HG03159 (cell line): ENCODE results near the gene ERCC3.

Experiments used
- ATAC-seq: cut with Tn5 transposase; IDR thresholded peaks from one replicate; pipeline ENCODE4 v1.9.1; 2021; ENCODE audit warnings: mild to moderate bottlenecking, moderate library complexity; ENCODE audit not compliant: unreplicated experiment

ERCC3 gene

DNA sequence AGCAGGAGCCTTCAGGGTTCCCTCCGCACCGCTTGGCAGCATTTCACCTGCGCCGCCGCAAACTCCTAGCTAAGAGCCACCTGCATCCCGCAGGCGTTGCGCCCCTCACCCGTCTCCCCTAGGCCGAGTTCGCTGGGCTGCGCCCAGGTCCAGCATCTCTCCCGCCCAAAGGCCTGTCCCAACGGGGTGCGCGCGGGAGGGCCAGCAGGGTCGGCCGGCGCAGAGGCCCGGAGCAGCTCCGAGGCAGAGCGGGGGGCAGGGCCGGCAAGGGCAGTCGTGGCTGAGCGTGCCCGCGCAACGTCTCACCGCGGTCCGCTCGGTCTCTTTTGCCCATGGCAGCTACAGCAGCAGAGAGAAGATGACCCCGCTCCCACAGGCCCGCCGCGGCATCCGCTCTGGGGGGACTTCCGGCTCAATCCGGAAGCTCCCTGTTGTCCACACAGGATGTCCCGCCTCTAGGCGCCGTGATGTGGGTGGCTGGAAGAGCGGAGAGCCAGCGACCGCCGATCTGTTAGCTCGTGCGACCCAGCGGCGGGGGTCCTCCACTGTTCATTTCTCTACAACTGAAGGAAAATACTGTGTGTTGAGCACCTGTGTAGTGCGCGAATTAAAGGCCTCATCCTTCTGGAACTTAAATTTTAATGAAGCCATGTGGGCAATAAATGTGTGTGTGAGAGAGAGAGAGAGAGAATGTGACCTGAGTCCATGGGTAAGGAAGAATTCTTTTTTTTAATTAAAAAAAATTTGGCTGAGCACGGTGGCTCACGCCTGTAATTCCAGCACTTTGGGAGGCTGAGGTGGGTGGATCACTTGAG lies at the start of gene ERCC3:
Gene ERCC3 (minus strand): TSS at position 397 of the 815 bp plus-strand sequence. CDS start 63 bp downstream, at position 334.
- ATAC-seq = peak; percentile 99

DNA sequence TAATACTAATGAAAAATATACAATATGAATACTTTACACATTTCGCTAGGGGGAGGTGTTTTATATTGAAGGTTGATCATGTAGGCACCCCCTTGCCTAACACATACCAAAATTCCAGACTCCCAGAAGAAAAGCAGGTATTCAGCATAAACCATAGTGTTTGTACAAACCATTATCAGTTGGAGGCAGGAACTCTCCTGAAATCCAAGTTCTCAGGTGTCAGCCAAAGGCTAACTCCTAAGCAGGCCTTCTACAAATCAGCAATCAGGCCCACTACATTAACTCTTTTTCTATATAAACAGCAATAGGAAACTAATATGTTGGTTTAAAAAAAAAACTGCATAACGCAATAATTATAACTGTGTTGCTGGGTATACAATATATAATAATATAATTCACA lies 49.3 kb upstream of the ERCC3 start:
- no peak for ATAC-seq

DNA sequence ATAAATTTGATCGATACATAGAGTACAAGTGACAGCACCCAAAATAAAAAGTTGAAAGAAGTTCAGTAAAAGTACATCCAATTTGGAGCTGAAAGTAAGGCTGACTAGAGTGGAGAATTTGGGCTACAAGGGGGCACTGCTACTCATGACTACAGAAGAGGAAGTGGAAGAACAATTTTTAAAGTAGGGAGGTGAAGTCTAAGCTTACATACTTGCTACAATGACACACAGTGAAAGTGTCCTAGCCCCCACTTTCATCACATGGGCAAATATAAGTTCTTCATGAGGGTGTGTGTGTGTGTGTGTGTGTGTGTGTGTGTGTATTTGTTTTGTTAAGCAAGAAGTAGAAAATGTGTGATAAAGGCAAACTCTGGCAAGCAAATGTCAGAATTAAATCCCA lies 48.2 kb upstream of the ERCC3 start:
- ATAC-seq = no peak

DNA sequence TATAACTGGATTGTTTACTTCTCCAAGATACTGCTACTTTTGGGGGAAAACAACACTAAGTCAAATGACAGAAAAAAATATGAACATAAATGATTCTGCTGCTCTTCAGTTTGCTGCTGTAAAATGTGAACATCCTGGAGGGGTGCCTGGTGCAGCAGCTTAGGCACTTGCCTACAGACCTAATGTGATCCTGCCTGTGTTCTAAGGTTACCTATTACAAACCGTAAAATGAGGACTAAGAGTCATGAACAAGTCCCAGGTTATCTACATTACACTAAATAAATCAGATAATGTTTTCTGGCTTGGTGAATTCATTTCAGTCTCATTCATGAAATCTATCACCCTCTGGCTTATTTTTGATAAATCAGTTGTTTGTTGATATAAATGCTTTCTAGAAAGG lies 38.4 kb upstream of the ERCC3 start:
- ATAC-seq = no peak

DNA sequence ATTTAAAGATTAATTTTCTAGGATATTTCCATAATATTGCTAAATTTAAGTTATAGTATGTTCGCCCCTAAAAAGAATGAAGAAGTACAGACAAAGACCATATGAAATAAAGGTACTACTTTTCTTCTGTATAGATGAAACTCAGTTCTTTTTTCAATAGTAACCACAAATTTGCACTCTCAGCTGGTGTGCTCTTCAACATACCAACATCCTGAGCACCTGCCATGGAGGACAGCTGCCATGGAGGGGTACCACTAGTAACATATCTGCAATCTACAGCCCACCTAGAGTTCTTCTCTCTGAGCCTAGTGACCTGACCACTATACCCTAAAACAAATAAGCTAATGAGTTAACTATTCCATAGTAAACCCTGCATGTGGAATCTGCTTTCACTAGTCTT lies 36.8 kb upstream of the ERCC3 start:
- ATAC-seq = peak; percentile 63

- no peak for ATAC-seq
Measured at GRCh38 chr2:127326289-127326945, 32.5 kb upstream of the ERCC3 start.

- no peak for ATAC-seq
Measured at GRCh38 chr2:127324635-127325034, 30.7 kb upstream of the ERCC3 start.

- ATAC-seq = no peak
Measured at GRCh38 chr2:127321303-127321702, 27.4 kb upstream of the ERCC3 start.

DNA sequence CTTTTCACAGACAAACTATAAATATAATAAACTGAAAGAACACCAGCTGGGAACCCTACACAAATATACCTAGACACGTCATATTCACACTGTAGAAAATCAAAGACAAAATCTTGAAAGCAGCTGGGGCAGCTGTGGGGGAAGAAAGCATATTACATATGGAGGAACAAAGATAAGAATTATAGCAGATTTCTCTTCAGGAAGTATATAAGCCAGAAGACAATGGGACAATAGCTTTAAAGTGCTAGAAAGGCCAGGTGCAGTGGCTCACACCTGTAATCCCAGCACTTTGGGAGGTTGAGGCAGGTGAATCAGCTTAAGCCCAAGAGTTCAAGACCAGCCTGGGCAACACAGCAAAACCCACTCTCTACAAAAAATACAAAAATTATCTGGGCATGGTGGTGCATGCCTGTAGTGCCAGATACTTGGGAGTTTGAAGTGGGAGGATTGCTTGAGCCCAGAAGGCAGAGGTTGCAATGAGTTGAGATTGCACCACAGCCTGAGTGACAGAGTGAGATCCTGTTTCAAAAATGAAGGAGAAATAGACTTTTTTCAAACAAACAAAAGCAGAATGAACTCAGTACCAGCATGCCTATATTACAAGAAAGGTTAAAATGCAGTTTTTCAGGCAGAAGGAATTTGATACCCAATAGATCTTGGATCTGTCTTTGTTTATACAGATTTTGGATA lies 26.8 kb upstream of the ERCC3 start:
- no peak for ATAC-seq

DNA sequence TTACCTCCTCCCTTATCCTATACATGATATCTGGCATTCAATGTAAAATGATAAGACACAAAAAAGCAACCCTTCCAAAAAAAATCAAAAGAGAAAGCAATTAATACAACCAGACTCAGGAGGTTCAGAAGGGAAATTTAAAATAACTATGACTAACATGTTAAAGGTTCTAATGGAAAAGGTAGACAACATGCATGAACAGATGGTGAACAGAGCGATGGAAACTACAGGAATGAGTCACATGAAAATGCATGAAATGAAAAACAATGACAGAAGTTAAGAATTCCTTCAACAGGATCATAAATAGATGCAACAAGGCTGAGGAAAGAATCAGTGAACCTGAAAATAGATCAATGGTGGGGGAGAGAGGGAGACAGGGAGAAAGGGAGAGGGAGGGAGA lies 26.1 kb upstream of the ERCC3 start:
- ATAC-seq = no peak

DNA sequence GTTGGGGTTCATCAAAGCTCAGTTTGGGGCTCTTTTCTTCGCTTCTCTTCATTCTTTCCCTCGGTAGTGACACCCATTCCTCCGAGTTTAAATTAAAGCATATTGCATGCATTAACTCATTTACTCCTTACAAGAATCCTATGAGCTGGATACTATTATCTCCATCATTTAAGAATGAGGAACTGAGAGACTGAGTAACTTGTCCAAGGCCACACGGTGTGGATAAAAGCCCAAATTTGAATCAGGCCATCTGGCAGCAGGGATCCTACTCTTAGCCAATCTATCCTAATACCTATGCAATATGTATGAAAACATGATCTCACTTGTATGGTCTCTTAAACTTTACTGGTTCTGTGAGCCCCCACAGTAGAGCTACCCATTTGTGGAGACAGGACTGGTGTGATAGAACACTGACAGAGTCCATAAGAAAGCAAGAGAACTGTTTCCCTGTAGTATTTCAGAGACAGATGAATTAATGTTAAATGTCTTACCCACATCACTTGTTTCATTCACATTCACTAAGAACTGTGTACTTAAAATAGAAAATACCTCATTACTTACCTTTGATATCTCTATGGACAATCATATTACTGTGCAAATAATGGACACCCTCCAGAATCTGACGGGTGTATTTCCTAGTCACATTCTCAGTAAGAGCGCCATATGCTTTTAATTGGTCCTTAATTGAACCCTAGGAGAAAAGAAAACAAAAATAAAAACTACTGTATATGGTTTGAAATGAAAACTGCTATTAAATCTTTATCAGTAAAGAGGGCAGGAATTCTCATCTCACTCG lies 20.4 kb upstream of the ERCC3 start:
- no peak for ATAC-seq

- peak; percentile 99 for ATAC-seq
Measured at GRCh38 chr2:127313406-127313805, 19.5 kb upstream of the ERCC3 start.

DNA sequence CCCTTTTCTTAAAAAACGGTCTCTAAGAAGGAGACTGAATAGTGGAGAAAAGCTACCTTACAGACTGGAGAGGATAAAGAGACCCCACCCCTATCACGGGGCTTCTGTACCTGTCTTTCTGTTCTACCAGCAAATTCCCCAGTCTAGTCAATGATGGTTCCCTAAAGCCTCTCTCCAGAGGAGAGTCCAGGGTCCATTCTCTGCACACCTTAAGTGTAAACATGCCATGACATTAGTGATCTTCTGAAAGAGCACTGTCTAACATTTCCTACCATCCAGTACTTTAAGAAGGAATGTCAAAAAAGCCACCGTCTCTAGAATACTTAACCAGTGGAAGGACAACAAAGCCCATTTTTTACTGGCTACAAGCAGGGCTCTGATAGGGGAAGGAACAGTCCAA lies 17.0 kb upstream of the ERCC3 start:
- ATAC-seq = no peak

DNA sequence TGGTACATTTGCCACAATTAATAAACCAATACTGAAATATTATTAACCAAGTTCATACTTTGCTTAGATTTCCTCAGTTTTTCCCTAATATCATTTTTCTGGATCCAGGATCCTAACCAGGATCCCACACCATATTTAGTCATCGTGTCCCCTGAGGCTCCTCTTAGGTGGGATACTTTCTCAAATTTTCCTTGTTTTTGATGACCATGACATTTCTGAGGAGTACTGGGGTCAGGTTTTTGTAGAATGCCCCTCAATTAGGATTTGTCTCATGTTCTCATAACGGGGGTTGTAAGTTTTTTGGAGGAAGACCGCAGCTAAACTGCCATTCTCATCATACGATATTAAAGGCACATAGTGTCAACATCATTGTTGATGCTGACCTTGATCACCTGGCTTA lies 15.5 kb upstream of the ERCC3 start:
- ATAC-seq = no peak

- no peak for ATAC-seq
Measured at GRCh38 chr2:127308586-127309138, 14.7 kb upstream of the ERCC3 start.

DNA sequence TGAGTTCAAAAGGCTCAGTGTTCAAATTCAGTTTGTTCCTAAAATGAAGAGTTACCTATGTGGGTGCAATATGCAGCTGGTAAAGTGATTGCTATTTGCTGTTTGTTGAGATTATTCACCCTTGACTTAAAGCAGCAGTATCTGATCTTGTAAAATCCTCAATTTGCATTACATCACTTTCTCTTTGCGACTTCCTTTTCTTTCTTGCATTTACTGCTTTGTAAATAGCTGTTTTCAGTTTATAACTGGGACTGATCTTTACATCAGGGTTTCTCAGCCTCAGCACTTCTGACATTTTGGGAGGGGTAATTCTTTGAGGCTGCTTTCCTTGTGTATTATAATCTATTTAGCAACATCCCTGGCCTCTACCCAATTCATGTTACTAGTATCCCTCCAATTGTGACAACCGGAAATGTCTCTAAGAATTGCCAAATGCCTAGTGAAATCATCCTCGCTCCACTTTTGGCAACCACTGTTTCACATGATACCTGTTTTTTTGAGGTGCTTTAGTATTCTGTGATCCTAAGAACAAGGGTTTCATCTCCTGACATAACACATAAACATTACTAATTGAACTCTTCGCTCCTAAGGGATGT lies 12.1 kb upstream of the ERCC3 start:
- ATAC-seq = no peak

DNA sequence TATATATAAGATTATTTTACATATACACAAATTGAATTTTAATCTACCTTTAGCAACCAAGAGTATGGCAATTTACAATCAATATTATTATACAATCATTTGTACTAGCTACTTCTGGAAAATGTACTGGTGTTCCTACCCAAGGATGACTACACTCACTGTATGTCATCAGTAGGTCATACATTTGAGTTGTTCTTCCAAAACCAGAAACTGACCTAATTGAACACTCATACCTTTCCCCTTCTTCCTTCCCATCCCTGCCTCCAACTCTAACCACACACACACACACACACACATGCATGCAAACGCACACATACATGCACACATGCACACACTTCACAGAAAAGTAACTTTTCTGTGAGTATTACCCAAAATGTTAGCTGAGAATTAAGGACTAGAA lies 8.2 kb upstream of the ERCC3 start:
- no peak for ATAC-seq

DNA sequence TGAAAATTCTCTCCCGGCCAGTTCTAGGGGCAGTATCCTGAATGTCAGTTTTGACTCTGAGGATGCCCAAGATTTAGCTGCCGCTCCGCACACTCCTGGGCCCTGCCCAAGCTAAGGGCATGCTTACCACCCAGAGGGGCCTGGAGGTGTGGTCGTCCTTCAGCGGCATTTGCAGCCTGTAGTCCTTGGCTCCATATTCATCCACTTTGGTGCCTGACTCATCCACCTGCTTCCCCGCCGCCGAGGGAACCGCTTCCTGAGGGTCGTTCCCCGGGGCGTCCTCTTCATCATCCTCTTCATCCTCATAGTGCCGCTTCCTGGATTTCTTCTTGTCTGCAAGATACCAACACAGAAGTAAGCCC lies 577 bp downstream of the ERCC3 start:
- no peak for ATAC-seq

DNA sequence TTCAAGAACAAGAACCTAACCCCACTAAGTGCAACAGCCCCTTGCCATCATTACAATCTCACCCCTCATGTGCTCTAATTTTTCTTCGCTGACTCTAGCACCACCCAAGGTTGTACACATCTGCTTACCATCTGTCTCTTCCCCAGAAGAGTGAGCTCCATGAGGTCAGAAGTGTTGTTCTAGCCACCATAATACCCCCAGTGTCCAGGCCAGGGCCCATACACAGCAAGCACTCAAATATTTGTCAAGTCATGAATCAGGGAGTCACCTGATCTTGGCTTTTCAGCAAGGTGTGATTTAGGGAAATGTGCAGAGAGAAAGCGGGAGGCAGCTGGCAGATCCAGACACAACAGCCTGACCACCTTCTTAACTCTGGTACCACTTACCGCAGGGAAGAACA lies 5.7 kb downstream of the ERCC3 start:
- no peak for ATAC-seq

DNA sequence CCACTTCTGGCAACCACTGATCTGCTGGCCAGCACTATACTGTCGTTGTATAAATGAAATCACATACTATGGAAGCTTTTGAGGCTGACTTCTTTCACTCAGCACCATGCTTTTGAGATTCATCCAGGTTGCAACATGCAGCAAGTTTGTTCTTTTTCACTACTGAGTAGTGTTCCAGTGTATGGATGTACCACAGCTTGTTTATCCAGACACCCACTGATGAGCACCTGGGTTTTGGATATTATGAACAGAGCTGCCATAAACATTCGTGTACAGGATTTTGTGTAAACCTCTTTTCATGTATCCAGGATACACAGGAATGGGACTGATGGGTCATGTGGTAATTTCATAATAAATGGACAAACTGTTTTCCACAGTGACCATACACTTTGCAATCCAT lies 10.7 kb downstream of the ERCC3 start:
- no peak for ATAC-seq

DNA sequence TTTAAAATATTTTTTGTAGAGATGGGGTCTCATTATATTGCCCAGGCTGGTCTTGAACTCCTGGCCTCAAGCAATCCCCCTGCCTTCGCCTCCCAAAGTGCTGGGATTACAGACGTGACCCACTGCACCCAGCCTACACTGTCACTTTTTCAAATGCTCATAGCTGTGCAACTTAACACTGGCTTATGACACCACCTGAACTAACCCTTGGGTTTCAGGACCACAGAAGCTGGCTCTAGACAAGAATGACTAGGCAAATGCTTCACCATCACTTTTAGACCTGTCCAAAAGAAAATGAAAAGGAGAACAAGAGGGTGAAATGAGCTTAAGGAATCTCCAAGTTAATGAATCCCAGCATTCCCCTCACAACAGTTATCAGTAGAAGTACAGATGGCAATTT lies 13.3 kb downstream of the ERCC3 start:
- ATAC-seq = no peak
